Astrocyte (in vitro differentiated cells and primary cell): ENCODE data around the gene CPEB3. TPM values are rescaled to one million over a fixed set of nuclear protein-coding genes. Genes with fewer than 3 reads are reported as not detected.
A peak's percentile ranks its signal among the peaks of the same experiment; 100 is the strongest.
"Not testable (repeated sequence)": the region's sequence is repeated elsewhere in the genome, so short reads cannot be mapped to it uniquely, and the experiment has no call there.

ENCODE experiments used
- DNase-seq: peaks from one replicate; pipeline ENCODE4 v3.0.0-alpha.2; 2010; ENCODE audit warnings: low read depth
- FAIRE-seq: peaks from 2 replicates; lab custom pipeline; 2011; peaks lifted over from hg19 to GRCh38; lab: Jason Lieb, UNC
- H2AFZ ChIP-seq: 2 replicates; pipeline ENCODE4 v1.6.0; 2012; ENCODE audit warnings: low read depth, low read length, inconsistent platforms
- H3K27ac ChIP-seq: 2 replicates; pipeline ENCODE4 v1.5.1; 2011; ENCODE audit warnings: low read depth, low read length, inconsistent platforms
- H3K27me3 ChIP-seq: 2 replicates; pipeline ENCODE4 v1.6.0; 2011; ENCODE audit warnings: low read length, inconsistent platforms; ENCODE audit not compliant: insufficient read depth
- H3K36me3 ChIP-seq: 2 replicates; pipeline ENCODE4 v1.5.1; 2011; ENCODE audit warnings: low read length, inconsistent platforms; ENCODE audit not compliant: insufficient read depth
- H3K4me1 ChIP-seq: 2 replicates; pipeline ENCODE4 v1.5.1; 2011; ENCODE audit warnings: low read length, inconsistent platforms; ENCODE audit not compliant: insufficient read depth
- H3K4me2 ChIP-seq: 2 replicates; pipeline ENCODE4 v1.6.0; 2012; ENCODE audit warnings: low read length, inconsistent platforms
- H3K4me3 ChIP-seq: 2 replicates; pipeline ENCODE4 v1.5.1; 2011; ENCODE audit warnings: low read depth, mild to moderate bottlenecking, low read length, inconsistent platforms; ENCODE audit not compliant: insufficient read depth
- H3K79me2 ChIP-seq: 2 replicates; pipeline ENCODE4 v1.6.0; 2012; ENCODE audit warnings: mild to moderate bottlenecking, low read length, inconsistent platforms; ENCODE audit not compliant: insufficient read depth
- H3K9ac ChIP-seq: 2 replicates; pipeline ENCODE4 v1.6.0; 2012; ENCODE audit warnings: mild to moderate bottlenecking, low read length, inconsistent platforms
- H3K9me3 ChIP-seq: 2 replicates; pipeline ENCODE4 v1.5.1; 2012; ENCODE audit warnings: low read depth, mild to moderate bottlenecking, low read length, inconsistent platforms; ENCODE audit not compliant: insufficient read depth
- H4K20me1 ChIP-seq: 2 replicates; pipeline ENCODE4 v1.6.0; 2012; ENCODE audit warnings: low read length, inconsistent platforms; ENCODE audit not compliant: insufficient read depth
- H3K27ac Mint-ChIP-seq: one replicate; pipeline ENCODE4 v1.8.0; 2021; ENCODE audit warnings: mild to moderate bottlenecking, mixed read lengths; ENCODE audit not compliant: unreplicated experiment
- H3K27me3 Mint-ChIP-seq: one replicate; pipeline ENCODE4 v1.8.0; 2021; ENCODE audit warnings: low read depth, mixed read lengths; ENCODE audit not compliant: unreplicated experiment
- H3K36me3 Mint-ChIP-seq: one replicate; pipeline ENCODE4 v1.8.0; 2021; ENCODE audit warnings: low read depth, mixed read lengths; ENCODE audit not compliant: unreplicated experiment
- H3K4me1 Mint-ChIP-seq: one replicate; pipeline ENCODE4 v1.8.0; 2021; ENCODE audit warnings: low read depth, mixed read lengths; ENCODE audit not compliant: unreplicated experiment
- H3K4me3 Mint-ChIP-seq: one replicate; pipeline ENCODE4 v1.8.0; 2021; ENCODE audit warnings: mild to moderate bottlenecking, moderate library complexity, mixed read lengths; ENCODE audit not compliant: unreplicated experiment
- H3K9me3 Mint-ChIP-seq: one replicate; pipeline ENCODE4 v1.8.0; 2021; ENCODE audit warnings: mild to moderate bottlenecking, mixed read lengths; ENCODE audit not compliant: unreplicated experiment
- CTCF ChIP-seq: IDR thresholded peaks from 2 replicates; pipeline ENCODE4 v1.5.1; 2011; ENCODE audit warnings: low read depth, mild to moderate bottlenecking, inconsistent platforms, low read length, moderate library complexity; ENCODE audit not compliant: insufficient read depth
- EZH2 ChIP-seq: IDR thresholded peaks from 2 replicates; pipeline ENCODE4 v1.6.1; 2012; ENCODE audit warnings: mild to moderate bottlenecking, low read length, inconsistent platforms; ENCODE audit not compliant: insufficient read depth
- total RNA-seq: library from RNA; stranded (reverse); gene quantifications from 2 replicates; pipeline ENCODE4 v1.2.1, GENCODE V29; 2021

The CPEB3 gene
- total RNA-seq, 1 donor from 2014 or later = 1.6 TPM

- Mint-ChIP-seq H3K27ac (no peak overlapping the region), H3K4me3 (no peak overlapping the region), H3K4me1 (no peaks in the 10 kb centered on the region), H3K9me3 (peaks cover 5% of the 10 kb centered on the region), H3K36me3 (peaks cover 4% of the 10 kb centered on the region), H3K27me3 (no peaks in the 10 kb centered on the region)
- no peaks in the 10 kb centered on the region for H3K4me1 ChIP-seq
- H3K27me3 ChIP-seq = no peaks in the 10 kb centered on the region
- H3K9me3 ChIP-seq = no peaks in the 10 kb centered on the region
- H3K27ac ChIP-seq = no peak overlapping the region
- H3K36me3 ChIP-seq = no peaks in the 10 kb centered on the region
- no peak overlapping the region for H2AFZ ChIP-seq
- peaks cover 3% of the 10 kb centered on the region for H4K20me1 ChIP-seq
- TF ChIP-seq EZH2 (no peak), CTCF (peak; percentile 17)
- H3K4me2 ChIP-seq = peak overlapping the region; percentile 0
- DNase-seq (no peak), FAIRE-seq (no peak)
- H3K79me2 ChIP-seq = no peaks in the 10 kb centered on the region
- no peak overlapping the region for H3K4me3 ChIP-seq
- H3K9ac ChIP-seq = no peak overlapping the region
These were observed 148.4 kb downstream of the CPEB3 start for GRCh38 chr10:92142512-92142911.

GRCh38 chr10:92141147-92141546, 149.7 kb downstream of the CPEB3 start:
- H3K27ac Mint-ChIP-seq, H3K36me3 ChIP-seq, H3K4me1 Mint-ChIP-seq, H3K4me1 ChIP-seq, H3K27me3 Mint-ChIP-seq, H3K27me3 ChIP-seq, H3K4me2 ChIP-seq, H3K9me3 Mint-ChIP-seq, H3K4me3 Mint-ChIP-seq, H3K79me2 ChIP-seq, H3K9me3 ChIP-seq, H3K27ac ChIP-seq, H3K9ac ChIP-seq, H3K4me3 ChIP-seq, H4K20me1 ChIP-seq, H2AFZ ChIP-seq, DNase-seq, H3K36me3 Mint-ChIP-seq, FAIRE-seq: not testable (repeated sequence)

GRCh38 chr10:92134049-92134448, 156.8 kb downstream of the CPEB3 start:
- H3K36me3 ChIP-seq, H3K27me3 Mint-ChIP-seq, H3K79me2 ChIP-seq, H3K9me3 ChIP-seq, H3K9ac ChIP-seq, H3K27me3 ChIP-seq, H3K27ac Mint-ChIP-seq, DNase-seq, H3K27ac ChIP-seq, H3K36me3 Mint-ChIP-seq, H3K4me3 ChIP-seq, H3K4me3 Mint-ChIP-seq, H4K20me1 ChIP-seq, H3K9me3 Mint-ChIP-seq, H3K4me1 Mint-ChIP-seq, H2AFZ ChIP-seq, H3K4me1 ChIP-seq, FAIRE-seq, H3K4me2 ChIP-seq: not testable (repeated sequence)
